GM12878 (cell line): ENCODE measurements around the gene SLC29A2. TPM values are rescaled to one million over a fixed set of nuclear protein-coding genes. Genes with fewer than 3 reads are reported as not detected.

Source experiments
- ATF7 ChIP-seq: fragments of 450-650 bp; IDR thresholded peaks from 2 replicates; pipeline ENCODE4 v1.6.1; 2016; ENCODE audit warnings: low read depth, mild to moderate bottlenecking
- BACH1 ChIP-seq: fragments of 450-650 bp; IDR thresholded peaks from 2 replicates; pipeline ENCODE4 v1.6.1; 2017; ENCODE audit warnings: mild to moderate bottlenecking, borderline replicate concordance
- BCL11A ChIP-seq: IDR thresholded peaks from 2 replicates; pipeline ENCODE4 v1.6.1; 2011; ENCODE audit warnings: low read depth, low read length
- BHLHE40 ChIP-seq, 2 experiments: fragments of 450-650 bp in 1 of 2; IDR thresholded peaks; 2 replicates each; pipeline ENCODE4 v1.6.1; 2011 to 2017; ENCODE audit warnings: low read depth in 2 of 2, borderline replicate concordance in 1 of 2, improper control_type of control experiment in 1 of 2, low read length in 1 of 2, mild to moderate bottlenecking in 1 of 2
- CBX5 ChIP-seq: sonication (generic); IDR thresholded peaks from 2 replicates; pipeline ENCODE4 v1.6.1; 2016; ENCODE audit warnings: low read depth, moderate library complexity, mild to moderate bottlenecking, inconsistent platforms
- CEBPB ChIP-seq, 2 experiments: fragments of 150-350 bp in 1 of 2; IDR thresholded peaks; 2 replicates each; pipeline ENCODE4 v1.6.1; 2012 to 2014; ENCODE audit warnings: low read depth in 2 of 2, low read length in 2 of 2, borderline replicate concordance in 1 of 2, inconsistent platforms in 1 of 2
- FOXK2 ChIP-seq: fragments of 450-650 bp; IDR thresholded peaks from 2 replicates; pipeline ENCODE4 v1.6.1; 2017; ENCODE audit warnings: mild to moderate bottlenecking, moderate library complexity
- HCFC1 ChIP-seq: fragments of 150-350 bp; IDR thresholded peaks from 2 replicates; pipeline ENCODE4 v1.6.1; 2014; ENCODE audit warnings: low read length
- IRF3 ChIP-seq: fragments of 450-650 bp; IDR thresholded peaks from 2 replicates; pipeline ENCODE4 v1.6.1; 2014; ENCODE audit warnings: mild to moderate bottlenecking
- MAX ChIP-seq: IDR thresholded peaks from 2 replicates; pipeline ENCODE4 v1.6.1; 2012; ENCODE audit warnings: low read depth, low read length, improper control_type of control experiment
- NFXL1 ChIP-seq: fragments of 450-650 bp; IDR thresholded peaks from 2 replicates; pipeline ENCODE4 v1.6.1; 2017; ENCODE audit warnings: antibody characterized with exemption, mild to moderate bottlenecking, borderline replicate concordance
- PAX5 ChIP-seq: IDR thresholded peaks from 2 replicates; pipeline ENCODE4 v1.6.1; 2011; ENCODE audit warnings: low read depth, low read length, borderline replicate concordance
- POLR2AphosphoS5 ChIP-seq: IDR thresholded peaks from 2 replicates; pipeline ENCODE4 v1.6.1; 2011; ENCODE audit warnings: mild to moderate bottlenecking, low read length, inconsistent platforms
- RAD21 ChIP-seq: IDR thresholded peaks from 2 replicates; pipeline ENCODE4 v1.6.1; 2011; ENCODE audit warnings: mild to moderate bottlenecking, low read depth, low read length, moderate library complexity; ENCODE audit not compliant: insufficient read depth
- RFX5 ChIP-seq: IDR thresholded peaks from 2 replicates; pipeline ENCODE4 v1.6.1; 2011; ENCODE audit warnings: low read depth, low read length, improper control_type of control experiment
- RUNX3 ChIP-seq: IDR thresholded peaks from 2 replicates; pipeline ENCODE4 v1.6.1; 2012; ENCODE audit warnings: low read length, inconsistent platforms
- SMARCA5 ChIP-seq: fragments of 450-650 bp; IDR thresholded peaks from 2 replicates; pipeline ENCODE4 v1.6.1; 2017; ENCODE audit warnings: mild to moderate bottlenecking
- TARDBP ChIP-seq: IDR thresholded peaks from 2 replicates; pipeline ENCODE4 v1.6.1; 2016; ENCODE audit warnings: borderline replicate concordance
- TCF7 ChIP-seq: IDR thresholded peaks from 2 replicates; pipeline ENCODE4 v1.6.1; 2014; ENCODE audit warnings: antibody characterized with exemption, borderline replicate concordance
- YY1 ChIP-seq: IDR thresholded peaks from 2 replicates; pipeline ENCODE4 v1.6.1; 2011; ENCODE audit warnings: low read depth, mild to moderate bottlenecking, low read length
- ZBED1 ChIP-seq: IDR thresholded peaks from 2 replicates; pipeline ENCODE4 v1.6.1; 2016; ENCODE audit warnings: borderline replicate concordance
- ZNF274 ChIP-seq: IDR thresholded peaks from one replicate; pipeline ENCODE4 v1.8.0; 2011; ENCODE audit not compliant: insufficient read length, insufficient read depth
- ZNF622 ChIP-seq: fragments of 450-650 bp; IDR thresholded peaks from 2 replicates; pipeline ENCODE4 v1.6.1; 2017; ENCODE audit warnings: mild to moderate bottlenecking, inconsistent platforms
- polyA plus RNA-seq, 11 experiments: library from polyadenylated mRNA; depleted of rRNA in 4 of 11; unstranded in 6 of 11; stranded (reverse) in 5 of 11; fragments of >200 nt; fragmentation: Nextera tagmentation in 4 of 11; fragmentation: Illumina TruSeq in 1 of 11; extraction: Ambion mirVana in 4 of 11; extraction: Trizol in 1 of 11; gene quantifications; 1 replicate in 1 of 11; 2 replicates in 10 of 11; pipeline versions ENCODE4 v1.2.1 to v1.2.3, GENCODE V29; 2011 to 2016; ENCODE audit warnings: inconsistent platforms in 2 of 11, missing spikeins in 2 of 11, low read depth in 1 of 11
- total RNA-seq, 4 experiments: library from RNA; depleted of rRNA in 3 of 4; stranded (reverse); fragments of >200 nt in 3 of 4; fragmentation: Illumina TruSeq in 1 of 4; extraction: Trizol in 1 of 4; gene quantifications; 2 replicates each; pipeline versions ENCODE4 v1.2.1 to v1.2.3, GENCODE V29; 2013 to 2021
- TF ChIP-seq, protein P1 (sequence below): IDR thresholded peaks from 2 replicates; pipeline ENCODE4 v1.6.1; 2011; ENCODE audit warnings: low read depth, low read length, improper control_type of control experiment, borderline replicate concordance
- TF ChIP-seq, protein P2 (sequence below): IDR thresholded peaks from 2 replicates; pipeline ENCODE4 v1.6.1; 2011; ENCODE audit warnings: borderline replicate concordance, low read depth, mild to moderate bottlenecking, moderate library complexity, mixed read lengths, low read length; ENCODE audit not compliant: insufficient read depth; ENCODE audit errors: extremely low read length
- TF ChIP-seq, protein P3 (sequence below): fragments of 450-650 bp; IDR thresholded peaks from 2 replicates; pipeline ENCODE4 v1.6.1; 2017; ENCODE audit warnings: borderline replicate concordance
- TF ChIP-seq, protein P4 (sequence below): IDR thresholded peaks from 2 replicates; pipeline ENCODE4 v1.6.1; 2011; ENCODE audit warnings: mild to moderate bottlenecking, low read depth, low read length, moderate library complexity; ENCODE audit not compliant: insufficient replicate concordance

The SLC29A2 gene
- total and polyA plus RNA-seq, 10 of the 15 experiments (the other 5 are each of a cell fraction or from before 2014, with no cell fraction given), result 0.27 to 7.5 (median 2.2) TPM

- TF ChIP-seq, protein P1, sequence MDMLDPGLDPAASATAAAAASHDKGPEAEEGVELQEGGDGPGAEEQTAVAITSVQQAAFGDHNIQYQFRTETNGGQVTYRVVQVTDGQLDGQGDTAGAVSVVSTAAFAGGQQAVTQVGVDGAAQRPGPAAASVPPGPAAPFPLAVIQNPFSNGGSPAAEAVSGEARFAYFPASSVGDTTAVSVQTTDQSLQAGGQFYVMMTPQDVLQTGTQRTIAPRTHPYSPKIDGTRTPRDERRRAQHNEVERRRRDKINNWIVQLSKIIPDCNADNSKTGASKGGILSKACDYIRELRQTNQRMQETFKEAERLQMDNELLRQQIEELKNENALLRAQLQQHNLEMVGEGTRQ, result no peak
- TF ChIP-seq ATF7 (no peak), HCFC1 (peak; percentile 87), NFXL1 (no peak), ZNF274 (no peak), SMARCA5 (no peak), BCL11A (no peak), TCF7 (no peak), IRF3 (0 out of 2 replicates have a peak, but pooled peaks have one; percentile 38), FOXK2 (no peak), BACH1 (no peak), YY1 (peak; percentile 88), MAX (peak; percentile 64; the same call in 1 of the 2 replicates), RUNX3 (peak; percentile 37), TARDBP (no peak; the same call in 1 of the 2 replicates), CBX5 (no peak), CEBPB (IDR thresholded peaks at IDR 0.05; ENCODE audit: borderline replicate concordance in 1 of 2, low read depth in 2 of 2, low read length in 2 of 2) (no peak), ZNF622 (no peak), BHLHE40 (IDR thresholded peaks at IDR 0.05; ENCODE audit: borderline replicate concordance in 1 of 2, low read depth in 2 of 2, low read length in 1 of 2) (peak; percentile 8 to 34; a peak in 2 of 4 replicates), POLR2AphosphoS5 (peak; percentile 94), ZBED1 (no peak), RAD21 (no peak), PAX5 (peak; percentile 58; the same call in 1 of the 2 replicates), RFX5 (peak; percentile 48; the same call in 1 of the 2 replicates)
- TF ChIP-seq, protein P2, sequence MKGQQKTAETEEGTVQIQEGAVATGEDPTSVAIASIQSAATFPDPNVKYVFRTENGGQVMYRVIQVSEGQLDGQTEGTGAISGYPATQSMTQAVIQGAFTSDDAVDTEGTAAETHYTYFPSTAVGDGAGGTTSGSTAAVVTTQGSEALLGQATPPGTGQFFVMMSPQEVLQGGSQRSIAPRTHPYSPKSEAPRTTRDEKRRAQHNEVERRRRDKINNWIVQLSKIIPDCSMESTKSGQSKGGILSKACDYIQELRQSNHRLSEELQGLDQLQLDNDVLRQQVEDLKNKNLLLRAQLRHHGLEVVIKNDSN, result no peak
- TF ChIP-seq, protein P3, sequence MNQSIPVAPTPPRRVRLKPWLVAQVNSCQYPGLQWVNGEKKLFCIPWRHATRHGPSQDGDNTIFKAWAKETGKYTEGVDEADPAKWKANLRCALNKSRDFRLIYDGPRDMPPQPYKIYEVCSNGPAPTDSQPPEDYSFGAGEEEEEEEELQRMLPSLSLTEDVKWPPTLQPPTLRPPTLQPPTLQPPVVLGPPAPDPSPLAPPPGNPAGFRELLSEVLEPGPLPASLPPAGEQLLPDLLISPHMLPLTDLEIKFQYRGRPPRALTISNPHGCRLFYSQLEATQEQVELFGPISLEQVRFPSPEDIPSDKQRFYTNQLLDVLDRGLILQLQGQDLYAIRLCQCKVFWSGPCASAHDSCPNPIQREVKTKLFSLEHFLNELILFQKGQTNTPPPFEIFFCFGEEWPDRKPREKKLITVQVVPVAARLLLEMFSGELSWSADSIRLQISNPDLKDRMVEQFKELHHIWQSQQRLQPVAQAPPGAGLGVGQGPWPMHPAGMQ, result no peak
- TF ChIP-seq, protein P4, sequence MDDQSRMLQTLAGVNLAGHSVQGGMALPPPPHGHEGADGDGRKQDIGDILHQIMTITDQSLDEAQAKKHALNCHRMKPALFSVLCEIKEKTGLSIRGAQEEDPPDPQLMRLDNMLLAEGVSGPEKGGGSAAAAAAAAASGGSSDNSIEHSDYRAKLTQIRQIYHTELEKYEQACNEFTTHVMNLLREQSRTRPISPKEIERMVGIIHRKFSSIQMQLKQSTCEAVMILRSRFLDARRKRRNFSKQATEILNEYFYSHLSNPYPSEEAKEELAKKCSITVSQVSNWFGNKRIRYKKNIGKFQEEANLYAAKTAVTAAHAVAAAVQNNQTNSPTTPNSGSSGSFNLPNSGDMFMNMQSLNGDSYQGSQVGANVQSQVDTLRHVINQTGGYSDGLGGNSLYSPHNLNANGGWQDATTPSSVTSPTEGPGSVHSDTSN, result no peak
Observed at GRCh38 chr11:66344550-66345315, 26.8 kb downstream of the SLC29A2 start, which contains the start of gene BRMS1 (continued).
